ENCODE results near the gene SKAP2.
A peak's percentile ranks its signal among the peaks of the same experiment; 100 is the strongest.

The SKAP2 gene

GRCh38 chr7:26856176-26856985, 8.0 kb downstream of the SKAP2 start:
- Histone ChIP-seq H3K4me2 (ENCODE audit: insufficient read depth, low read length) (no peak overlapping the region), H3K27ac (ENCODE audit: low read length) (no peak overlapping the region), H3K36me3 (ENCODE audit: insufficient read depth, low read length) (peaks cover 2% of the 10 kb centered on the region; the same call in 1 of the 2 replicates), H3K9ac (ENCODE audit: low read depth, low read length) (no peak overlapping the region), H3K27me3 (ENCODE audit: insufficient read depth, low read length, poor library complexity) (no peaks in the 10 kb centered on the region), H3K4me3 (ENCODE audit: low read depth in 1 of 2, low read length in 2 of 2) (no peak overlapping the region), H3K4me1 (ENCODE audit: insufficient read depth, low read length) (no peaks in the 10 kb centered on the region), H2AFZ (ENCODE audit: low read depth, low read length) (no peak overlapping the region), H4K20me1 (ENCODE audit: insufficient read depth, low read length) (no peaks in the 10 kb centered on the region), H3K79me2 (ENCODE audit: insufficient read depth, low read length) (peaks cover 9% of the 10 kb centered on the region; the same call in 1 of the 2 replicates), H3K9me3 (ENCODE audit: insufficient read depth, low read length, severe bottlenecking) (no peaks in the 10 kb centered on the region)
- DNase-seq (no peak), ATAC-seq (ENCODE audit: insufficient read depth, low read depth) (no peak)
- TF ChIP-seq, protein P1, sequence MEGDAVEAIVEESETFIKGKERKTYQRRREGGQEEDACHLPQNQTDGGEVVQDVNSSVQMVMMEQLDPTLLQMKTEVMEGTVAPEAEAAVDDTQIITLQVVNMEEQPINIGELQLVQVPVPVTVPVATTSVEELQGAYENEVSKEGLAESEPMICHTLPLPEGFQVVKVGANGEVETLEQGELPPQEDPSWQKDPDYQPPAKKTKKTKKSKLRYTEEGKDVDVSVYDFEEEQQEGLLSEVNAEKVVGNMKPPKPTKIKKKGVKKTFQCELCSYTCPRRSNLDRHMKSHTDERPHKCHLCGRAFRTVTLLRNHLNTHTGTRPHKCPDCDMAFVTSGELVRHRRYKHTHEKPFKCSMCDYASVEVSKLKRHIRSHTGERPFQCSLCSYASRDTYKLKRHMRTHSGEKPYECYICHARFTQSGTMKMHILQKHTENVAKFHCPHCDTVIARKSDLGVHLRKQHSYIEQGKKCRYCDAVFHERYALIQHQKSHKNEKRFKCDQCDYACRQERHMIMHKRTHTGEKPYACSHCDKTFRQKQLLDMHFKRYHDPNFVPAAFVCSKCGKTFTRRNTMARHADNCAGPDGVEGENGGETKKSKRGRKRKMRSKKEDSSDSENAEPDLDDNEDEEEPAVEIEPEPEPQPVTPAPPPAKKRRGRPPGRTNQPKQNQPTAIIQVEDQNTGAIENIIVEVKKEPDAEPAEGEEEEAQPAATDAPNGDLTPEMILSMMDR (IDR thresholded peaks at IDR 0.05; ENCODE audit: borderline replicate concordance, extremely low read depth, low read length, poor library complexity, severe bottlenecking) = no peak
- no peak for TF ChIP-seq EZH2 (IDR thresholded peaks at IDR 0.05; ENCODE audit: borderline replicate concordance, low read depth, low read length, severe bottlenecking)

DNA sequence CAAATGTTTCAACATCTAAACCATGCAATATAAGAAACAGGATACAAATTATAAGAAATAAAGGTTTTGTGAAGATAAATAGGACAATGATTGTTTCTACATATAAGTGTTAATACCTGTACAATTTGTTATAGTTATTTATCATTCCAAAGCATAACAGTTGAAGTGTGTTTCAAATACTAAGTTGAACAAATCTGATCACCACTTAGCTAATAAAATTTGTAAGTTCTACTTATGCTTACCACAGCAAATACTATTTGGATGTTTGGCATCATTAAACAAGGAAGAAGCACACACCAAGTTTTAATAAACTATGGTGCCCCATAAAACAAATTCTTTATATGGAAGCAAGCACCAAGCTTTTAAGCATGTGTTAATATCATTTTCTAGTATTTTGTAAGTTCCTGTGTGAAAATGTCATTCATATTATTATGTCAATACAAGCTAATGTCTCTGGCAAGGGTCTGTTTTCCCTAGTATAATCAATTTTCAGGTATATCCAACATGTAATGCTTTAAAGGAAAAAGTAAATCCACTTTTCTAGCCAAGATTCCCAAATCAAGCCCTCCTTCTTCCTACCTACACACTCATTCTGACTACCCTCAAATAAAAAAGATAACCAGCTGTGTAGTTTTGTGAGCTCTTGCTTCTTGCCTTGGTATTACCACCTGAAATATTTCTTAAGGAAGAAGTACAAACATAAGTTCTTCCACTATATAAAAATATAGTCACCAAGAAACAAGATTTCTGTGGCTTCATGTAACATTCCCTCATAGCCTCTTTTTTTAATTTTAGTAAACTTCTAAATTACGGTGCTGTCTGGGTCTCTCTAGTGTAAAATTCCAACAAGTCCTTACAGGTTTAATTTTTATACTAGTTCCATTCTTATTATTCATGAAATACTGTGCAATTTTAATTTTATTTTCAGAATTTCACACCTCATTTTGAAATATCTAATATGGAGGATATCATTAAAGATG, 9.2 kb downstream of the SKAP2 start:
- H3K9ac ChIP-seq (ENCODE audit: low read depth, low read length) = no peak overlapping the region
- no peaks in the 10 kb centered on the region for H3K4me1 ChIP-seq (ENCODE audit: insufficient read depth, low read length)
- DNase-seq = no peak
- no peaks in the 10 kb centered on the region for H3K9me3 ChIP-seq (ENCODE audit: insufficient read depth, low read length, severe bottlenecking)
- H3K4me2 ChIP-seq (ENCODE audit: insufficient read depth, low read length) = no peak overlapping the region
- no peak for ATAC-seq (ENCODE audit: insufficient read depth, low read depth)
- no peaks in the 10 kb centered on the region for H3K27me3 ChIP-seq (ENCODE audit: insufficient read depth, low read length, poor library complexity)
- TF ChIP-seq EZH2 (IDR thresholded peaks at IDR 0.05; ENCODE audit: borderline replicate concordance, low read depth, low read length, severe bottlenecking) = no peak
- TF ChIP-seq, protein P1 (IDR thresholded peaks at IDR 0.05; ENCODE audit: borderline replicate concordance, extremely low read depth, low read length, poor library complexity, severe bottlenecking) = no peak
- peaks cover 2% of the 10 kb centered on the region; the same call in 1 of the 2 replicates for H3K36me3 ChIP-seq (ENCODE audit: insufficient read depth, low read length)
- H4K20me1 ChIP-seq (ENCODE audit: insufficient read depth, low read length) = no peaks in the 10 kb centered on the region
- peaks cover 9% of the 10 kb centered on the region; the same call in 1 of the 2 replicates for H3K79me2 ChIP-seq (ENCODE audit: insufficient read depth, low read length)
- no peak overlapping the region for H3K4me3 ChIP-seq (ENCODE audit: low read depth in 1 of 2, low read length in 2 of 2)
- no peak overlapping the region for H3K27ac ChIP-seq (ENCODE audit: low read length)
- no peak overlapping the region for H2AFZ ChIP-seq (ENCODE audit: low read depth, low read length)

- Histone ChIP-seq H3K27me3 (ENCODE audit: insufficient read depth, low read length, poor library complexity) (no peaks in the 10 kb centered on the region), H3K27ac (ENCODE audit: low read length) (no peak overlapping the region), H3K36me3 (ENCODE audit: insufficient read depth, low read length) (peaks cover 2% of the 10 kb centered on the region; the same call in 1 of the 2 replicates), H3K79me2 (ENCODE audit: insufficient read depth, low read length) (peaks cover 9% of the 10 kb centered on the region; the same call in 1 of the 2 replicates), H4K20me1 (ENCODE audit: insufficient read depth, low read length) (no peaks in the 10 kb centered on the region), H3K4me2 (ENCODE audit: insufficient read depth, low read length) (no peak overlapping the region), H3K4me1 (ENCODE audit: insufficient read depth, low read length) (no peaks in the 10 kb centered on the region), H2AFZ (ENCODE audit: low read depth, low read length) (no peak overlapping the region), H3K9me3 (ENCODE audit: insufficient read depth, low read length, severe bottlenecking) (no peaks in the 10 kb centered on the region), H3K4me3 (ENCODE audit: low read depth in 1 of 2, low read length in 2 of 2) (no peak overlapping the region), H3K9ac (ENCODE audit: low read depth, low read length) (no peak overlapping the region)
- ATAC-seq (ENCODE audit: insufficient read depth, low read depth) (no peak), DNase-seq (no peak)
- no peak for TF ChIP-seq EZH2 (IDR thresholded peaks at IDR 0.05; ENCODE audit: borderline replicate concordance, low read depth, low read length, severe bottlenecking)
- TF ChIP-seq, protein P1 (IDR thresholded peaks at IDR 0.05; ENCODE audit: borderline replicate concordance, extremely low read depth, low read length, poor library complexity, severe bottlenecking) = peak; percentile 52
These were observed 10.5 kb downstream of the SKAP2 start for GRCh38 chr7:26853788-26854393.
